Astrocyte (in vitro differentiated cells and primary cell): ENCODE measurements around the gene NNAT. TPM values are rescaled to one million over a fixed set of nuclear protein-coding genes. Genes with fewer than 3 reads are reported as not detected.

Experiments
- DNase-seq: peaks from one replicate; pipeline ENCODE4 v3.0.0-alpha.2; 2010; ENCODE audit warnings: low read depth
- FAIRE-seq: peaks from 2 replicates; lab custom pipeline; 2011; peaks lifted over from hg19 to GRCh38; lab: Jason Lieb, UNC
- H2AFZ ChIP-seq: 2 replicates; pipeline ENCODE4 v1.6.0; 2012; ENCODE audit warnings: low read depth, low read length, inconsistent platforms
- H3K27ac ChIP-seq: 2 replicates; pipeline ENCODE4 v1.5.1; 2011; ENCODE audit warnings: low read depth, low read length, inconsistent platforms
- H3K27me3 ChIP-seq: 2 replicates; pipeline ENCODE4 v1.6.0; 2011; ENCODE audit warnings: low read length, inconsistent platforms; ENCODE audit not compliant: insufficient read depth
- H3K36me3 ChIP-seq: 2 replicates; pipeline ENCODE4 v1.5.1; 2011; ENCODE audit warnings: low read length, inconsistent platforms; ENCODE audit not compliant: insufficient read depth
- H3K4me1 ChIP-seq: 2 replicates; pipeline ENCODE4 v1.5.1; 2011; ENCODE audit warnings: low read length, inconsistent platforms; ENCODE audit not compliant: insufficient read depth
- H3K4me2 ChIP-seq: 2 replicates; pipeline ENCODE4 v1.6.0; 2012; ENCODE audit warnings: low read length, inconsistent platforms
- H3K4me3 ChIP-seq: 2 replicates; pipeline ENCODE4 v1.5.1; 2011; ENCODE audit warnings: low read depth, mild to moderate bottlenecking, low read length, inconsistent platforms; ENCODE audit not compliant: insufficient read depth
- H3K79me2 ChIP-seq: 2 replicates; pipeline ENCODE4 v1.6.0; 2012; ENCODE audit warnings: mild to moderate bottlenecking, low read length, inconsistent platforms; ENCODE audit not compliant: insufficient read depth
- H3K9ac ChIP-seq: 2 replicates; pipeline ENCODE4 v1.6.0; 2012; ENCODE audit warnings: mild to moderate bottlenecking, low read length, inconsistent platforms
- H3K9me3 ChIP-seq: 2 replicates; pipeline ENCODE4 v1.5.1; 2012; ENCODE audit warnings: low read depth, mild to moderate bottlenecking, low read length, inconsistent platforms; ENCODE audit not compliant: insufficient read depth
- H4K20me1 ChIP-seq: 2 replicates; pipeline ENCODE4 v1.6.0; 2012; ENCODE audit warnings: low read length, inconsistent platforms; ENCODE audit not compliant: insufficient read depth
- H3K27ac Mint-ChIP-seq: one replicate; pipeline ENCODE4 v1.8.0; 2021; ENCODE audit warnings: mild to moderate bottlenecking, mixed read lengths; ENCODE audit not compliant: unreplicated experiment
- H3K27me3 Mint-ChIP-seq: one replicate; pipeline ENCODE4 v1.8.0; 2021; ENCODE audit warnings: low read depth, mixed read lengths; ENCODE audit not compliant: unreplicated experiment
- H3K36me3 Mint-ChIP-seq: one replicate; pipeline ENCODE4 v1.8.0; 2021; ENCODE audit warnings: low read depth, mixed read lengths; ENCODE audit not compliant: unreplicated experiment
- H3K4me1 Mint-ChIP-seq: one replicate; pipeline ENCODE4 v1.8.0; 2021; ENCODE audit warnings: low read depth, mixed read lengths; ENCODE audit not compliant: unreplicated experiment
- H3K4me3 Mint-ChIP-seq: one replicate; pipeline ENCODE4 v1.8.0; 2021; ENCODE audit warnings: mild to moderate bottlenecking, moderate library complexity, mixed read lengths; ENCODE audit not compliant: unreplicated experiment
- H3K9me3 Mint-ChIP-seq: one replicate; pipeline ENCODE4 v1.8.0; 2021; ENCODE audit warnings: mild to moderate bottlenecking, mixed read lengths; ENCODE audit not compliant: unreplicated experiment
- EZH2 ChIP-seq: IDR thresholded peaks from 2 replicates; pipeline ENCODE4 v1.6.1; 2012; ENCODE audit warnings: mild to moderate bottlenecking, low read length, inconsistent platforms; ENCODE audit not compliant: insufficient read depth
- total RNA-seq: library from RNA; stranded (reverse); gene quantifications from 2 replicates; pipeline ENCODE4 v1.2.1, GENCODE V29; 2021
- TF ChIP-seq, protein P1 (sequence below): IDR thresholded peaks from 2 replicates; pipeline ENCODE4 v1.5.1; 2011; ENCODE audit warnings: low read depth, mild to moderate bottlenecking, inconsistent platforms, low read length, moderate library complexity; ENCODE audit not compliant: insufficient read depth

Gene NNAT
- total RNA-seq, 1 donor from 2014 or later, result 3.6 TPM

DNA sequence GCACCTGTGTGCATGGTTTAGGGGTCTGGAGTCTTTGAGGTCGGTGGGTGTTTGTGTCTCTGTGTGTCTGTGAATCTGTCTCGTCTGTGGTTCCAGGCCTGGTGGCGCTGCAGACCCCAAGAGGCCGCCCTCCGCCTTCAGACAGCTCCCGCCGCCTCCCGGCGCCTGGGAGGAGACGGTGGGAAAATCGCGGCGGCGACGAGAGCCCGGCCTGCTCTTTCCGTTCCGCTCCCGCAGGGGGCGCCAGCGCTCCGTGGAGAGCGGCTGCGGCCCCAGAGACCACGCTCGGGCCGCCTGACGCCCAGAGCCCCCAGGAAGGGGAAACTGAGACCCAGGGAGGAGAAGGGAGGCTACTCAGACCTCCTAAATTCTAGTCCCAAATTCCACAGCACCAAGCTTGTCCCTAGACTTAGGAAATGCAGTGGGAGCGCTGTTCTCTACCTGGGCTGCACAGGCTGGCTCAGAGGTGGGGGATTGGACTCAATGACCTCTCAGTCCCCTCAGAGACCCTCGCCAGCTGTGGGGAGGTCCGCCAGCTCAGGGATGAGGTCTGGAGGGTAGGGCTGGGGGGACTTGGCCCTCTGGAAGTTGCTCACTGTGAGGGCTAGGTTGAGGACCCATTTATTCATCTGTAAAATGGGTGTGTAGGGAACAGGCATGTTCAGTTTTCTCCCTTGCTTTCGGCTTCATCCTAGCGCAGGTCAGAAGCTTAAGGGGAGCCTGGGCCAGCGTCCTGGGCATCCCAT is 43.5 kb downstream of the NNAT start:
- Histone ChIP-seq H3K4me3 (no peak overlapping the region), H3K36me3 (no peaks in the 10 kb centered on the region), H3K27me3 (peaks cover 40% of the 10 kb centered on the region), H4K20me1 (no peaks in the 10 kb centered on the region), H2AFZ (peak overlapping the region; percentile 49), H3K4me1 (no peaks in the 10 kb centered on the region), H3K79me2 (no peaks in the 10 kb centered on the region), H3K4me2 (peak overlapping the region; percentile 28), H3K27ac (no peak overlapping the region), H3K9me3 (no peaks in the 10 kb centered on the region), H3K9ac (no peak overlapping the region)
- no peak overlapping the region for H3K4me3 Mint-ChIP-seq
- no peak overlapping the region for H3K27ac Mint-ChIP-seq
- peaks cover 36% of the 10 kb centered on the region for H3K27me3 Mint-ChIP-seq
- FAIRE-seq, result no peak
- peaks cover 3% of the 10 kb centered on the region for H3K9me3 Mint-ChIP-seq
- H3K4me1 Mint-ChIP-seq, result peaks cover 17% of the 10 kb centered on the region
- no peaks in the 10 kb centered on the region for H3K36me3 Mint-ChIP-seq
- DNase-seq, result no peak
- TF ChIP-seq, protein P1, sequence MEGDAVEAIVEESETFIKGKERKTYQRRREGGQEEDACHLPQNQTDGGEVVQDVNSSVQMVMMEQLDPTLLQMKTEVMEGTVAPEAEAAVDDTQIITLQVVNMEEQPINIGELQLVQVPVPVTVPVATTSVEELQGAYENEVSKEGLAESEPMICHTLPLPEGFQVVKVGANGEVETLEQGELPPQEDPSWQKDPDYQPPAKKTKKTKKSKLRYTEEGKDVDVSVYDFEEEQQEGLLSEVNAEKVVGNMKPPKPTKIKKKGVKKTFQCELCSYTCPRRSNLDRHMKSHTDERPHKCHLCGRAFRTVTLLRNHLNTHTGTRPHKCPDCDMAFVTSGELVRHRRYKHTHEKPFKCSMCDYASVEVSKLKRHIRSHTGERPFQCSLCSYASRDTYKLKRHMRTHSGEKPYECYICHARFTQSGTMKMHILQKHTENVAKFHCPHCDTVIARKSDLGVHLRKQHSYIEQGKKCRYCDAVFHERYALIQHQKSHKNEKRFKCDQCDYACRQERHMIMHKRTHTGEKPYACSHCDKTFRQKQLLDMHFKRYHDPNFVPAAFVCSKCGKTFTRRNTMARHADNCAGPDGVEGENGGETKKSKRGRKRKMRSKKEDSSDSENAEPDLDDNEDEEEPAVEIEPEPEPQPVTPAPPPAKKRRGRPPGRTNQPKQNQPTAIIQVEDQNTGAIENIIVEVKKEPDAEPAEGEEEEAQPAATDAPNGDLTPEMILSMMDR, result peak; percentile 66
- no peak for TF ChIP-seq EZH2

DNA sequence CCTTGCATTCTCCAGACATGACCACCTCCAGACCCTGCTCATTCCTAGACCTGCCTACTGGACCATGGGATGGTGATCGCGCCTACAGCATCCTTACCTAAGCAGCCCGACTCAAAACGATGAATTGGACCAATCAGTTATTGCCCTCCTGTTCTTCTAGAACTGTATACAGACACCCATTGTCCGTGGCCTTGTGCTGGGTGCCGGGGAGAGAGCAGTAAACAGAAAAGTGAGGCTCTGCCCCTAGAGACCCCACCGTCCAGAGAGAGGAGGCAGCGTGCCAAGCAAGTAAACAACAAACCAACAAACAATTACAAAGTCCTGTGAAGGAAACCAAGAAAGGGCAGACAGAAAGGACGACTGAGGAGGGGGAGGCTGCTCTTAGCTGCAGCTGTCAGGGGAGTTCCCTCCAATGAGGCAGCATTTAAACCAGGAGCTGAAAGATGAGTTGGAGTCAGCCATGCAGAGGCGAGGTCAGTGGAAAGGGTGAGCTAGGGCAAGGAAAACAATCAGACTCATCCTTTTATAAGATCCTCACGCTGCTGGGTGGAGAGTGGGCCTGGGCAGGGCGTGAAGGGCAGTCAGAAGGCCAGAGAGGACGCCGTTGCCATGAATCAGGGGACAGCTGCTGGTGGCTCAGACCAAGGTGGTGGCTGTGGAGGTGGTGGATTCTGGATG is 44.2 kb downstream of the NNAT start:
- TF ChIP-seq EZH2, result no peak
- TF ChIP-seq, protein P1, result no peak
- Histone ChIP-seq H3K4me2 (no peak overlapping the region), H4K20me1 (no peaks in the 10 kb centered on the region), H3K9me3 (no peaks in the 10 kb centered on the region), H3K4me3 (no peak overlapping the region), H2AFZ (no peak overlapping the region), H3K79me2 (no peaks in the 10 kb centered on the region), H3K9ac (no peak overlapping the region), H3K36me3 (no peaks in the 10 kb centered on the region), H3K27me3 (peaks cover 42% of the 10 kb centered on the region), H3K27ac (no peak overlapping the region), H3K4me1 (no peaks in the 10 kb centered on the region)
- no peak for DNase-seq
- Mint-ChIP-seq H3K9me3 (peaks cover 3% of the 10 kb centered on the region), H3K4me3 (no peak overlapping the region), H3K4me1 (peaks cover 17% of the 10 kb centered on the region), H3K36me3 (no peaks in the 10 kb centered on the region), H3K27ac (no peak overlapping the region), H3K27me3 (peaks cover 38% of the 10 kb centered on the region)
- no peak for FAIRE-seq
